ENCODE measurements around the gene MDFI.

MDFI gene

DNA sequence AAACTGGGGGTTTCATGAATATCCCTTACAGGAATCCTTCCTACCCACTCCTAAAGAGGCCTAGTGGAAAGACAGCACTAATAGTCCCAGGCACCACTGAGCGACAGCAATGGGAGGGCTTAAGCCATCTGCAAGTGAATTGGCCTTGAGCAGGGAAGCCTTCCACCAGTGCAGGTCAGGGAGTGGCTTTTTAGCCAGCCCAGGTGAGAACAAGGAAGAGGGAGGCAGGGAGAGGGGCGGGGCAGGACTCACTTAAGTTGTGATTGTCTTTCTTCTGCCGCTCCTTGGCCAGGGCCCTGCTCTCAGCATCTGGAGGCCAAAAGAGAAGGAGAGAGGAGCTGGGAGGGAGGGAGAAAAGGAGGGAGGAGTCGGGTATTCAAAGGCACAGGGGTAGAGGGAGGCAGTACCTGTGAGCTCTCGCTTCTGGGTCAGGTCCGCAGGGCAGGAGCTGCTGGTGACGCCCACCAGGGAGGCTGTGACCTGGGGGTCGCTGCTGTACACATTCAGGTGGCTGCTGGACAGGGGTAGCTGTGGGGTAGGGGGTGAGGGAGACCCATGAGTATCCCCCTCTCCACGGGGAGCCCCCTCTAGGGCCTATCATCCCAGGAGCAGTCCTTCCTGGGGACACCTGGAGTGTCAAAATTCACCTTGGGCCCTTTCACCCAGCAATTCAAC lies 49.4 kb downstream of the MDFI start:
- Histone ChIP-seq H3K27ac (replicated peaks) (no peak overlapping the region), H3K27me3 (ENCODE audit: insufficient read depth, poor library complexity, severe bottlenecking) (no peaks in the 10 kb centered on the region), H3K4me3 (replicated peaks; ENCODE audit: insufficient read depth, low read length) (no peak overlapping the region)
- no peak for DNase-seq (ENCODE audit: low read depth in 1 of 2, low spot score in 1 of 2)
- TF ChIP-seq GABPA (IDR thresholded peaks at IDR 0.05; ENCODE audit: low read depth), result no peak
- TF ChIP-seq, protein P1, sequence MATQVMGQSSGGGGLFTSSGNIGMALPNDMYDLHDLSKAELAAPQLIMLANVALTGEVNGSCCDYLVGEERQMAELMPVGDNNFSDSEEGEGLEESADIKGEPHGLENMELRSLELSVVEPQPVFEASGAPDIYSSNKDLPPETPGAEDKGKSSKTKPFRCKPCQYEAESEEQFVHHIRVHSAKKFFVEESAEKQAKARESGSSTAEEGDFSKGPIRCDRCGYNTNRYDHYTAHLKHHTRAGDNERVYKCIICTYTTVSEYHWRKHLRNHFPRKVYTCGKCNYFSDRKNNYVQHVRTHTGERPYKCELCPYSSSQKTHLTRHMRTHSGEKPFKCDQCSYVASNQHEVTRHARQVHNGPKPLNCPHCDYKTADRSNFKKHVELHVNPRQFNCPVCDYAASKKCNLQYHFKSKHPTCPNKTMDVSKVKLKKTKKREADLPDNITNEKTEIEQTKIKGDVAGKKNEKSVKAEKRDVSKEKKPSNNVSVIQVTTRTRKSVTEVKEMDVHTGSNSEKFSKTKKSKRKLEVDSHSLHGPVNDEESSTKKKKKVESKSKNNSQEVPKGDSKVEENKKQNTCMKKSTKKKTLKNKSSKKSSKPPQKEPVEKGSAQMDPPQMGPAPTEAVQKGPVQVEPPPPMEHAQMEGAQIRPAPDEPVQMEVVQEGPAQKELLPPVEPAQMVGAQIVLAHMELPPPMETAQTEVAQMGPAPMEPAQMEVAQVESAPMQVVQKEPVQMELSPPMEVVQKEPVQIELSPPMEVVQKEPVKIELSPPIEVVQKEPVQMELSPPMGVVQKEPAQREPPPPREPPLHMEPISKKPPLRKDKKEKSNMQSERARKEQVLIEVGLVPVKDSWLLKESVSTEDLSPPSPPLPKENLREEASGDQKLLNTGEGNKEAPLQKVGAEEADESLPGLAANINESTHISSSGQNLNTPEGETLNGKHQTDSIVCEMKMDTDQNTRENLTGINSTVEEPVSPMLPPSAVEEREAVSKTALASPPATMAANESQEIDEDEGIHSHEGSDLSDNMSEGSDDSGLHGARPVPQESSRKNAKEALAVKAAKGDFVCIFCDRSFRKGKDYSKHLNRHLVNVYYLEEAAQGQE (IDR thresholded peaks at IDR 0.05; ENCODE audit: insufficient replicate concordance, low read depth), result no peak
- TF ChIP-seq, protein P2, sequence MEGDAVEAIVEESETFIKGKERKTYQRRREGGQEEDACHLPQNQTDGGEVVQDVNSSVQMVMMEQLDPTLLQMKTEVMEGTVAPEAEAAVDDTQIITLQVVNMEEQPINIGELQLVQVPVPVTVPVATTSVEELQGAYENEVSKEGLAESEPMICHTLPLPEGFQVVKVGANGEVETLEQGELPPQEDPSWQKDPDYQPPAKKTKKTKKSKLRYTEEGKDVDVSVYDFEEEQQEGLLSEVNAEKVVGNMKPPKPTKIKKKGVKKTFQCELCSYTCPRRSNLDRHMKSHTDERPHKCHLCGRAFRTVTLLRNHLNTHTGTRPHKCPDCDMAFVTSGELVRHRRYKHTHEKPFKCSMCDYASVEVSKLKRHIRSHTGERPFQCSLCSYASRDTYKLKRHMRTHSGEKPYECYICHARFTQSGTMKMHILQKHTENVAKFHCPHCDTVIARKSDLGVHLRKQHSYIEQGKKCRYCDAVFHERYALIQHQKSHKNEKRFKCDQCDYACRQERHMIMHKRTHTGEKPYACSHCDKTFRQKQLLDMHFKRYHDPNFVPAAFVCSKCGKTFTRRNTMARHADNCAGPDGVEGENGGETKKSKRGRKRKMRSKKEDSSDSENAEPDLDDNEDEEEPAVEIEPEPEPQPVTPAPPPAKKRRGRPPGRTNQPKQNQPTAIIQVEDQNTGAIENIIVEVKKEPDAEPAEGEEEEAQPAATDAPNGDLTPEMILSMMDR (IDR thresholded peaks at IDR 0.05; ENCODE audit: insufficient read depth, low read length), result no peak
- no peak for TF ChIP-seq SPI1 (IDR thresholded peaks at IDR 0.05; ENCODE audit: borderline replicate concordance, low read depth)

GRCh38 chr6:41688256-41688965 lies 50.1 kb downstream of the MDFI start:
- no peak for DNase-seq (ENCODE audit: low read depth in 1 of 2, low spot score in 1 of 2)
- no peak overlapping the region for H3K27ac ChIP-seq (replicated peaks)
- H3K4me3 ChIP-seq (replicated peaks; ENCODE audit: insufficient read depth, low read length), result no peak overlapping the region
- TF ChIP-seq POLR2AphosphoS5 (IDR thresholded peaks at IDR 0.05; ENCODE audit: low read depth) (no peak), GABPA (IDR thresholded peaks at IDR 0.05; ENCODE audit: low read depth) (no peak)
- TF ChIP-seq, protein P2 (IDR thresholded peaks at IDR 0.05; ENCODE audit: insufficient read depth, low read length), result no peak
- H3K27me3 ChIP-seq (ENCODE audit: insufficient read depth, poor library complexity, severe bottlenecking), result no peaks in the 10 kb centered on the region

DNA sequence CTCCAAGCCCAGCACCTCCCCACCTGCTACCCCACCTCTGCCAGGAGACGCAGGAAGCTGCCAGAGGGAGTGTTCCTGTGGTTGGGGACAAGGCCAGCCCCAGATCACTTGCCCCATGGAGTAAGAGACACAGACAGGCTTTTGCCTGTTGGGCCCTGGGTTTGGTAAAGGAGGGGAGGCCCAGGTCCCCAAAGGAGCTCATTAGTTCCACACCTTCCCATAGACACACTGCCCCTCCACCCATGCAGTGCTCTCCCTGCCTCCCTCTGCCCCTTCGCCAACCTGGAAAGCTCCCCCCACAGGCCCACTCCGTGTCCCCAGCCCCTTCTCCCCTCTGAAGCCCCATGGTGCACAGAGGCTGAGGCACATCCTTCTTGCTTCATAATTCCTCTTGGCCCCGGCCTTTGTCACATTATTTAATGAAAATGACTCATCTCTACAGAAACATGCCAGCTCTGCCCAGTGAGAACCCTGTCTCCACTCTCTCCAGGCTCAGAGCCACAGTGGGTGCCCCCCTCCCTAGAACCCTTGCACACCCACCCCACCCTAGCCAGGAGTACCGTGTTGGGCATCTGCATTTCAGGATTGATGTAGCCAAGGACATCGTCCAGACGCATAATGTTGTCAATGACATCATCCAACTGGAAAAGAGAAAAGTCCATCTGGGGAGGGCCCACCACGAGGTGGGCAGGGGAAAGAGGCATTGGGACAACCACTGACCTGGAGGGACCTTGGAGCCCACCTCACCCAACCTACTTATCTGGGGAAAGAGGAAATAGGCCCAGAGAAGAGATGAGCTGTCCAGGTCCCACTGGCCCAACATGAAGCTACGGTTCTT lies 51.1 kb downstream of the MDFI start:
- Histone ChIP-seq H3K27me3 (ENCODE audit: insufficient read depth, poor library complexity, severe bottlenecking) (no peaks in the 10 kb centered on the region), H3K27ac (replicated peaks) (no peak overlapping the region), H3K4me3 (replicated peaks; ENCODE audit: insufficient read depth, low read length) (no peak overlapping the region)
- no peak for DNase-seq (ENCODE audit: low read depth in 1 of 2, low spot score in 1 of 2)
- no peak for TF ChIP-seq POLR2AphosphoS5 (IDR thresholded peaks at IDR 0.05; ENCODE audit: low read depth)
- TF ChIP-seq, protein P1 (IDR thresholded peaks at IDR 0.05; ENCODE audit: insufficient replicate concordance, low read depth), result no peak
- no peak for TF ChIP-seq SPI1 (IDR thresholded peaks at IDR 0.05; ENCODE audit: borderline replicate concordance, low read depth)
- TF ChIP-seq, protein P2 (IDR thresholded peaks at IDR 0.05; ENCODE audit: insufficient read depth, low read length), result no peak
- TF ChIP-seq GABPA (IDR thresholded peaks at IDR 0.05; ENCODE audit: low read depth), result no peak

All from HL-60 (cell line).